ENCODE measurements around the gene CAMK4.

- TF ChIP-seq CTCF (IDR thresholded peaks at IDR 0.05; ENCODE audit: low read depth, low read length, missing input control) (no peak), MAX (IDR thresholded peaks at IDR 0.05) (no peak), TAF1 (conservative IDR thresholded peaks at IDR 0.05) (no peak)
- TF ChIP-seq, protein P1, sequence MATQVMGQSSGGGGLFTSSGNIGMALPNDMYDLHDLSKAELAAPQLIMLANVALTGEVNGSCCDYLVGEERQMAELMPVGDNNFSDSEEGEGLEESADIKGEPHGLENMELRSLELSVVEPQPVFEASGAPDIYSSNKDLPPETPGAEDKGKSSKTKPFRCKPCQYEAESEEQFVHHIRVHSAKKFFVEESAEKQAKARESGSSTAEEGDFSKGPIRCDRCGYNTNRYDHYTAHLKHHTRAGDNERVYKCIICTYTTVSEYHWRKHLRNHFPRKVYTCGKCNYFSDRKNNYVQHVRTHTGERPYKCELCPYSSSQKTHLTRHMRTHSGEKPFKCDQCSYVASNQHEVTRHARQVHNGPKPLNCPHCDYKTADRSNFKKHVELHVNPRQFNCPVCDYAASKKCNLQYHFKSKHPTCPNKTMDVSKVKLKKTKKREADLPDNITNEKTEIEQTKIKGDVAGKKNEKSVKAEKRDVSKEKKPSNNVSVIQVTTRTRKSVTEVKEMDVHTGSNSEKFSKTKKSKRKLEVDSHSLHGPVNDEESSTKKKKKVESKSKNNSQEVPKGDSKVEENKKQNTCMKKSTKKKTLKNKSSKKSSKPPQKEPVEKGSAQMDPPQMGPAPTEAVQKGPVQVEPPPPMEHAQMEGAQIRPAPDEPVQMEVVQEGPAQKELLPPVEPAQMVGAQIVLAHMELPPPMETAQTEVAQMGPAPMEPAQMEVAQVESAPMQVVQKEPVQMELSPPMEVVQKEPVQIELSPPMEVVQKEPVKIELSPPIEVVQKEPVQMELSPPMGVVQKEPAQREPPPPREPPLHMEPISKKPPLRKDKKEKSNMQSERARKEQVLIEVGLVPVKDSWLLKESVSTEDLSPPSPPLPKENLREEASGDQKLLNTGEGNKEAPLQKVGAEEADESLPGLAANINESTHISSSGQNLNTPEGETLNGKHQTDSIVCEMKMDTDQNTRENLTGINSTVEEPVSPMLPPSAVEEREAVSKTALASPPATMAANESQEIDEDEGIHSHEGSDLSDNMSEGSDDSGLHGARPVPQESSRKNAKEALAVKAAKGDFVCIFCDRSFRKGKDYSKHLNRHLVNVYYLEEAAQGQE (IDR thresholded peaks at IDR 0.05) = no peak
Observed at GRCh38 chr5:111367115-111367514, 142.9 kb downstream of the CAMK4 start.
